Activated CD4-positive, alpha-beta T cell treated with anti-CD3 and anti-CD28 coated beads for 1 hour (primary cell): ENCODE data around the gene TEAD1.

Source experiments
- DNase-seq: peaks from one replicate; pipeline ENCODE4 v3.0.0-alpha.2; 2020

TEAD1 gene

GRCh38 chr11:12768726-12769673, 94.8 kb downstream of the TEAD1 start:
- no peak for DNase-seq

- DNase-seq, result no peak
These were observed 95.7 kb downstream of the TEAD1 start for GRCh38 chr11:12769834-12770345.

GRCh38 chr11:12770435-12770834, 96.2 kb downstream of the TEAD1 start:
- no peak for DNase-seq

GRCh38 chr11:12770966-12771597, 96.9 kb downstream of the TEAD1 start:
- no peak for DNase-seq

- no peak for DNase-seq
These were observed 97.7 kb downstream of the TEAD1 start for GRCh38 chr11:12771875-12772274.

GRCh38 chr11:12772324-12772723, 98.1 kb downstream of the TEAD1 start:
- no peak for DNase-seq

- no peak for DNase-seq
These were observed 99.4 kb downstream of the TEAD1 start for GRCh38 chr11:12773591-12773990.

GRCh38 chr11:12775955-12776354, 101.7 kb downstream of the TEAD1 start:
- no peak for DNase-seq

GRCh38 chr11:12777208-12777874, 103.1 kb downstream of the TEAD1 start:
- no peak for DNase-seq

- DNase-seq, result no peak
These were observed 104.2 kb downstream of the TEAD1 start for GRCh38 chr11:12778240-12778905.

- no peak for DNase-seq
These were observed 109.5 kb downstream of the TEAD1 start for GRCh38 chr11:12783765-12784164.

GRCh38 chr11:12784445-12784844, 110.2 kb downstream of the TEAD1 start:
- no peak for DNase-seq

- no peak for DNase-seq
These were observed 110.8 kb downstream of the TEAD1 start for GRCh38 chr11:12784987-12785386.

- no peak for DNase-seq
These were observed 111.7 kb downstream of the TEAD1 start for GRCh38 chr11:12785901-12786300.

GRCh38 chr11:12786450-12786849, 112.2 kb downstream of the TEAD1 start:
- DNase-seq, result no peak

- no peak for DNase-seq
These were observed 112.7 kb downstream of the TEAD1 start for GRCh38 chr11:12786891-12787290.

GRCh38 chr11:12787847-12788246, 113.6 kb downstream of the TEAD1 start:
- no peak for DNase-seq

GRCh38 chr11:12789054-12789453, 114.8 kb downstream of the TEAD1 start:
- DNase-seq, result no peak

- no peak for DNase-seq
These were observed 115.5 kb downstream of the TEAD1 start for GRCh38 chr11:12789596-12790215.

- no peak for DNase-seq
These were observed 116.8 kb downstream of the TEAD1 start for GRCh38 chr11:12790861-12791616.

GRCh38 chr11:12792018-12792417, 117.8 kb downstream of the TEAD1 start:
- DNase-seq, result no peak

- DNase-seq, result no peak
These were observed 118.4 kb downstream of the TEAD1 start for GRCh38 chr11:12792590-12792989.
